DMS53 (cell line): ENCODE measurements around the gene CTRB2.

Experiments
- DNase-seq: peaks from one replicate; lab custom pipeline; 2025; lab: John Stamatoyannopoulos, UW

CTRB2 gene

GRCh38 chr16:75206749-75207451, at the start of gene CTRB2:
Gene CTRB2, minus strand, starts transcription at chr16:75207161. Its CDS starts 20 bp downstream, at chr16:75207141.
- no peak for DNase-seq

GRCh38 chr16:75256059-75256571, 49.2 kb upstream of the CTRB2 start:
- DNase-seq: no peak

GRCh38 chr16:75254359-75254837, 47.4 kb upstream of the CTRB2 start:
- DNase-seq: peak; percentile 23

DNA sequence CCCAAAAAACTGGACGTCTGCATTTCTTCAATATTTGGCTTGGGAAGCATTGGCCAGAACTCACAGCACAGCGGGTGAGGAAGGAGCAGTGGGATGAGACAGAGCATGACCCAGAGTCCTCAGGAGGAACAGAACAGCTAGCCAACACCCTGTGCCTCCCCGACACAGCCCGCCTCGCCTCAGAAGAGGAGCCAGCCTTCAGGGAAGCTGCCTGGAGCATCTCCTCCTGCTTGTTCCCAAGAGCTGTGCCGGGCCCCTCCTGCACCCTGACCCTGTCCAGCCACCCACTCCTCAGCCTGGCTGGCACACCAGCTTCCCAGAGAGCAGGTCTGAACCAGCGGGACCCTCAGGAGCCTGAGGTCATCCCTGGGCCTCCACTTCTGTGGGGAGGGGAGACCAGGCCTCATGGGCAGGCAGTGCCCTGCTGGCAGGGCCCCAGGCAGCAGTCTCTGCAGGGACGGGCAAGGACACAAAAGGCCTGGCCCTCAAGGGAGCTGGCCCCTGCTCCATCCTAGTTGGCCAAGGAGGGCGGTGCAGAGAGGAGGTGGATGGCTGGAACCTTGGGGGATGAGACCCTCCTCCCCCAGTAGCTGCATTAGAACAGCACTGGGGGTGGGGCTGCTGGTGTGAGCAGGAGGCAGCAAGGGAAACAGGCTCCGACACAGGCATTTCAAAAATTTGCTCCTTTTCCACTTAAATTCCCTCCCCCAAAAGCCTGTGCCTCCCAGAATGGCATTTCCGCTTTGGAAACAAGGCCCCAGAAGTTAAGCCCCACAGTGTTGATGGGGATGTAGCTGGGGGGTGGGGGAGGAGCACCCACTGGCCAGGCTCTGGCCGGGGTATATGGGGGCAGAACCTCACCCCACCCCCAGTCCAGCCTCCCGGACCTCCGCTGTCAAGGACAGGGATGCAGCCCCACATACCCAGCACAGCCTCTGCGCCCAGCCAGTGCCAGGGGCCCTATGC, 46.3 kb upstream of the CTRB2 start:
- no peak for DNase-seq

GRCh38 chr16:75252049-75252864, 45.3 kb upstream of the CTRB2 start:
- DNase-seq: peak; percentile 56

DNA sequence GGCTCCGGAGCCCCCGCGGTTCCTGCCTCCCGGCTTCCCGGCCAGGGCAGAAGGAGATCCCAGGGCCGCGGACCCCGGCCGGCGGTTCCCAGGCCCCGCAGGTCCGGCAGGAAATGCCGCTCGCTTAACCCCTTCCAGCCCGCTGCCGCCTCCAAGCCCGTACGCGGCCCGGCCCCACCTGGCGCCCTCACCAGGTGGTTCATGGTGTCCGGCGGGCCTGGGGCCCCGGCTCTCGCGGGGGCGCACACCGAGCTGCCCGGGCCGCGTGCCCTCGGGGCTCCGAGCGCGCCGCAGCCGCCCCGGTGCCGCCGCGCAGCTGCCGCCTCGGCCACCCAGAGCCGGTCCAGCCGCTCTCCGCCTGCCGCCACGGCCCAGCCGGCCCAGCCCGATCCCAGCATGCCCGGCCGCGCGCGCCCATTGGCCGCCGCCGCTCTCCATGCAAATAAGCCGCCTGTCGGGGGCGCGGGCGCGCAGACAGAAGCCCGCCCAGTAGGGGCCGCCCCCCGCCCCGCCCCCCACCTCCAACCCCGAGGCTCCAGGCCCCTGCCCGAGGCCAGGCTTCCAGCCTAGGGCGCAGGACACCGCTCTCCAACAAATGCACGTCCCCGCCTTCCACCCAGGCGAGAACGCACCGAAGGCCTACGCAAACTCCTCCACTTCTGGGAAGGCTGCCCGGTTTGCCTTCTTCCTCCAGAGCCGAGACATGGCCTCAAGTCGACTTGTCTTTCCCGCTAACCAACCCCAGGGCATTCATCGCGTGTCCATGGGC, 44.5 kb upstream of the CTRB2 start, which contains the start of gene BCAR1:
BCAR1 (minus strand) TSS at position 345 of the 769 bp plus-strand sequence; CDS start at position 203, 142 bp downstream.
- DNase-seq: peak; percentile 92

DNA sequence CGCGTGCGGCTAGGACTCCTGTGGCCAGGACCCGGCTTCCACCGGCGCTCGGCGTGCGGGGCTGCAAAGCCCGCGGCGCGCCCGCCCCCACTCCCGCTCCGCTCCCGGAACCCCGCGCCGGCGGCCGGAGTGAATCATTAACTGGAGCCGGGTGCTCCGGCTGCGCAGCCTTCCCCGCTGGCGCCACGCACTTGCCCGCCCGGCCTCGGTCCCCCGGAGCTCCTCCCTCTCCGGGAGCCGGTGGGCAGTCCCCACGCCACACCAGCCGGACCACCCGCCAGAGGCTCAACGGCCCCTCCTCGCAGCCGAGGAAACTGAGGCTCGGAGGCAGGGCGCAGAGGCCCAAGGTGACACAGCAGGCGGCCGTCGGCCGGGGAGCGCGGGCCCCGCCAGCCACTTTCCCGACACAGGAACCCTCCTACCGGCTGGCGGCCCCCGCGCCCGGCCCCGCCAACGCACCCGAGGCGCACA, 43.9 kb upstream of the CTRB2 start:
- peak; percentile 83 for DNase-seq

DNA sequence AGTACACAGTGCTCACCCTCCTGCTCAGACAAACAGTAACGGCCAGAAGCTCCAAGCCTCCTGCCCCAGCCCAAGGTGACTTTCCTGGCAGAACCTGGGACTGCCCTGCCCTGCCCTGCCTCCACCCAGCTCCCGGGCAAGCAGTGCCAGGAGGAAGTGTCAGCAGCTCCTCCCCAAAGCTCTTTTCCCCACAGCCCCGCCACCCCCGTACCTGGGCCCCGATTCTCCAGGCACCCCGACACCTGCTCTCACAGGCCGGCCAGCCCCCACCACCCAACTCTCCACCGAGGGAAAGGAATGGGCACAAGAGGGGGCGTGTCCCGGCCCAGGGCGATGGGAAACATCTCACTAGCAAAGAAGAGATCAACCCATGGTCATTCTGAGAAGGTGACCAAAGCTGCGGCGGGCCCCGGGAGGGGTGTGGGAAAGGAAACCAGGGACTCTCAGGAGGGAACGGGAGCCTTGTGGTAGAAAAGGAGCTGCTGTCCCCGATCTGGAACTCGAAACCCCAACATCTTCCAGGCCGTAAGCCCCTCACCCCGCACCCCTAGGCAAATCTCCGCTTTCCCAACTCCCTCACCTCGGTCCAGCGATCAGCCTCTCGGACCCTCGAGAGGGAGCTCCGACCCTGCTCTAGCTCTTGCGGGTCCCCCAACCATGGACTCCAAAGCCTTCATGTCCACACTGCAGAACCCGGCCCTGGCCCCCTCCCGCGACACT, 43.3 kb upstream of the CTRB2 start:
- peak; percentile 40 for DNase-seq

GRCh38 chr16:75249441-75249840, 42.5 kb upstream of the CTRB2 start:
- DNase-seq: no peak

DNA sequence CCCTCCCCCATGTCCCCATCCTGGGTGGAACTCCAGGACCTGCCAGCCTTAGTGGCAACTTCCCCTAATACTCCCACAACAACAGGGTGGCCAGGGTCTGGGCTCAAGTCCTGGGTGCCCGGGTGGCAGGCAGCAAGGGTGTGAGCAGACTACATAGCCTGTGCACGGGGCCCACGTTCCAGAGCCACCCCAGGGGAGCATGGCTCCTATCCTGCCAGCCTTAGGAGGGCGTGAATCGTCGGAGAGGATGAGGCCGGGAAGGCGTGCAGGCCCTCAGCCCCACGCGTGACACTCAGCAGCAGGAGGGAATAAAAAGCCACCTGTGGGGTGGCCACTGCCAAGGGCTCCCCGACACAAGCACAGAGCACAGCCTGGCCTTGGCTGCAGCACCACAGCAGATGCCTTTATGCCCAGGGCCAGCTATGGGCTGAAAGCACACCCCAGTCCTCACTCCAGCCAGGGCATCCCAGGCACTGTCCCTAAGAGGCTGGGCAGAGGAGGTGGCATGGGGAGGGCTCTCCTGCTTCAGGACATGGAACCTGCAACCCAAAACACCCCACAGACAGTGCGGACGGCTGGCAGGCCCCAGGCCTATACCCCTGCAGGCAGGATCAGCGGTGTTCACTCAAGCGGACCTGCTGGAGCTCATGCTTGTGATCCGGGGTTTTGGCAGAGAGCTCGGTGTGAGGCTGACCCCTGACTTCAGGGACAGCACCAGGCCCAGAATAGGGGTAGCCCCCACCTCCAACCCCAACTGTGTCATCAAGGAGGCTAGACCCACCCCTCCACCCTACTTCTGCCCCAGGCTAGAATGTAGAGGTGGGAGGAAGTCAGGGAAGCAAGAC, 41.8 kb upstream of the CTRB2 start:
- DNase-seq: no peak

DNA sequence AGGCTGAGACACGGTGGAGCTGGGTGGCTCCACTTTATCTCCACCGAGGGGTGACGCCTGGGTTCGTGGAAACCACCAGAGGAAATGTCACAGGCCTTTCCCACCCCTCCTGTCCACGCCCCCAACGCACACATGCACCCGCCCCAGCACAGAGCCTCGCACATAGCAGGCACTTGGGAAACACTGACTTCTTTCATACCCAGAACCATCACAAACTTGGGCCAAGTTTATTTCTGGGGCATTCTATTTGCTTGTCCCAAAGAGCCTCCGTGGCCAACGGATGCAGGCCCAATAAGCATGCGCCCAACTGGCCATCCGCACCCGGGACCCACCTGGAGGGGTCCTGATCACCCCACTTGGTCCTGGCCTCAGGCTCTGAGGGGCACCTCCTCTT, 41.2 kb upstream of the CTRB2 start:
- DNase-seq: no peak

DNA sequence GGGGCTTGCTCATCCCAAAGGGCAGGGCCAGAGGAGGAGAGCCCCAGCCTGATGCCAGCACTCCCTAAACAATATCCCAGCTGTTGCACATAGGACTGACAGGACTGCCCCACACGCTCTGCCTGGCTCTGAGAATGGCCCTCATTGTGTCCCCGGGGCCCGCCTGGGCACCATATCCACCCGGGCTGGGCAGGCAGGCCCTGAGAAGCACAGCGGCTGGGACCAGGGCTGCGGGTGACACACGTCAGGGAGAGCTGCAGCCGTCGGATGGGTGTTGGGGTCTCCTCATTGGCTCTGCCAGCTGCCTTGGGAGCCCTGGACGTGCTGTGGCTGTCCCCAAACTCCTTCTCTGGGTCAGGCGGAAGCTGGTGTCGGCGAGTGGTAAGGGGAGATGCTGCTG, 40.3 kb upstream of the CTRB2 start:
- DNase-seq: no peak

DNA sequence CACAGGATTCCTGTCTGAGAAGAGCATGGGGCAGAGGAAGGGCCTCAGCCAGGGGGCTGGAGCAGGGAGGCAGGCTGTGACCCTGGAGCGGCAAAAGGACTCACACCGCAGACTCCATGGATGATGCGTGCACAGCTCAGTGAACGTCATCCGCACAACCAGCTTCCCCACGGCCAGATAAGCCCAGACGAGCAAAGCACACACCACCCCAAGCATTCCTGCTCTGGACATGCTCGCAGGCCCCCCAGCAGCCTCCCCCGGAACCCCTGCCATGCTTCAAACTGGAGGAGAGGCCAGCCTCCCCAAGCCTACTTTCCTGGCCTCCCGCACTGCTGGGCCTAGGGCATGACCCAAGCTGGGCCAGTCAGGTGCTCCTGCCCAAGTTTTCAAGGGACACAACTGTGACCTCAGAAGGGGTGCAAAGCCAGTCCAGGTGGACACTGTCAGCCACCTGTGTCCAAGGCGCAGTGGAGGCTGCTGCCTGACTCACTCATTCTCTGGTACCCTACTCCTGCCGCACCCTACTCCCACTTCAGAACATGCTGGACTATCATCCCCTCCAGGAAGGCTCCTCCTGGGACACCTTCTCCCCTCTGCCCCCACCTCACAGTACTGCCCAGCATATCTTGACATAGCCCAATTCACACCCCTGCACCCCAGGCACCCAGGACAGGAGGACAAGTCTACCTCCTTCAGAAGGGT, 39.7 kb upstream of the CTRB2 start:
- no peak for DNase-seq

GRCh38 chr16:75244844-75245758, 38.1 kb upstream of the CTRB2 start:
- peak; percentile 40 for DNase-seq

DNA sequence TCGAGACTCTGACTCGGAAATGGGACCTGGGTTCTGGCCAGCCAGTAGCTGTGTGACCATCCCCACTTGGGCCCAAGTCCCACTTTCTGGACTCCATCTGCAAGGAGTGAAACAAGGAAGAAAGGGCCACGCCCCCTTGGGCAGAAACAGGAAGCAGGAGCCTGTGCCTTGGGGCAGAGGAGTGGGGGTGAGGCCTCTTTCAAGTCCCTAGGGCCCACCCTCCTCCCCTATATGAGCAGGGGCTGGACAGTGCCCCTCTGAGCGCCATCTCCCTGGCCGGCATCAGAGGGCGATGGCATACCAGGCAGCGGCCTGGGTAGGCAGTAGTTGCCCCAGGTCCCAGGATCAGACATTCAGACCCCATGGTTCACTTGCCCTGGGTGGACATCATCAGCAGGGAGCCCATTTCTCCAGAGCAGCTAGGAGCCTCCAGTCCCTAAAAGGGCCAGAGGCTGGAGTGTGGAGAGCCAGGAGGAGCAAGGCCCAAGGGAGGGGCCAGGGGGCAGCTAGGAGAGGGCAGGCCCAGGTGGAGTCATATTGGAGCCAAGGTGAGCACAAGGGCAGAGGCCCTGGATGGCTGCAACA, 37.4 kb upstream of the CTRB2 start:
- no peak for DNase-seq

- no peak for DNase-seq
Observed at GRCh38 chr16:75243667-75244224, 36.8 kb upstream of the CTRB2 start.
